Keratinocyte (primary cell): ENCODE measurements around the gene BARX2. TPM values are rescaled to one million over a fixed set of nuclear protein-coding genes. Genes with fewer than 3 reads are reported as not detected.

Source experiments
- DNase-seq: peaks from one replicate; pipeline ENCODE4 v3.0.0-alpha.2; 2011; ENCODE audit warnings: low read depth, missing footprints, low spot score
- FAIRE-seq: peaks from 2 replicates; lab custom pipeline; 2011; peaks lifted over from hg19 to GRCh38; lab: Jason Lieb, UNC
- H2AFZ ChIP-seq: 2 replicates; pipeline ENCODE4 v1.6.0; 2012; ENCODE audit warnings: low read length, control low read depth, inconsistent platforms; ENCODE audit not compliant: control insufficient read depth
- H3K27ac ChIP-seq: 2 replicates; pipeline ENCODE4 v1.5.1; 2011; ENCODE audit warnings: low read length; ENCODE audit not compliant: control insufficient read depth, insufficient read depth
- H3K27me3 ChIP-seq: 3 replicates; pipeline ENCODE4 v1.6.0; 2011; ENCODE audit warnings: low read length; ENCODE audit not compliant: control insufficient read depth, insufficient read depth; ENCODE audit errors: extremely low read depth
- H3K36me3 ChIP-seq, 2 experiments: 2 replicates in 1 of 2; 3 replicates in 1 of 2; pipeline ENCODE4 v1.5.1; 2011; ENCODE audit warnings: low read length in 2 of 2, mild to moderate bottlenecking in 1 of 2; ENCODE audit not compliant: control insufficient read depth in 2 of 2, insufficient read depth in 2 of 2; ENCODE audit errors: extremely low read depth in 1 of 2
- H3K4me1 ChIP-seq: 3 replicates; pipeline ENCODE4 v1.5.1; 2011; ENCODE audit warnings: low read length; ENCODE audit not compliant: control insufficient read depth, insufficient read depth; ENCODE audit errors: extremely low read depth
- H3K4me2 ChIP-seq: 3 replicates; pipeline ENCODE4 v1.6.0; 2011; ENCODE audit warnings: low read depth, low read length; ENCODE audit not compliant: control insufficient read depth, insufficient read depth; ENCODE audit errors: extremely low read depth
- H3K4me3 ChIP-seq, 3 experiments: fragments of 200-600 bp in 1 of 3; sonication (generic) in 1 of 3; 2 replicates in 2 of 3; 3 replicates in 1 of 3; pipeline ENCODE4 v1.5.1; 2011 to 2016; ENCODE audit warnings: low read length in 3 of 3, mild to moderate bottlenecking in 3 of 3, control low read depth in 2 of 3, inconsistent platforms in 1 of 3, low read depth in 1 of 3, mixed read lengths in 1 of 3, mixed run types in 1 of 3, moderate library complexity in 1 of 3; ENCODE audit not compliant: control insufficient read depth in 2 of 3, insufficient read depth in 2 of 3; ENCODE audit errors: extremely low read depth in 1 of 3
- H3K79me2 ChIP-seq: 2 replicates; pipeline ENCODE4 v1.6.0; 2012; ENCODE audit warnings: low read length; ENCODE audit not compliant: control insufficient read depth, insufficient read depth
- H3K9ac ChIP-seq: 3 replicates; pipeline ENCODE4 v1.6.0; 2011; ENCODE audit warnings: low read length; ENCODE audit not compliant: control insufficient read depth, insufficient read depth; ENCODE audit errors: extremely low read depth
- H3K9me1 ChIP-seq: 3 replicates; pipeline ENCODE4 v1.6.0; 2011; ENCODE audit warnings: low read length; ENCODE audit not compliant: control insufficient read depth, insufficient read depth; ENCODE audit errors: extremely low read depth
- H3K9me3 ChIP-seq: 2 replicates; pipeline ENCODE4 v1.5.1; 2012; ENCODE audit warnings: low read depth, low read length; ENCODE audit not compliant: control insufficient read depth
- H4K20me1 ChIP-seq: 3 replicates; pipeline ENCODE4 v1.6.0; 2011; ENCODE audit warnings: low read length; ENCODE audit not compliant: control insufficient read depth, insufficient read depth; ENCODE audit errors: extremely low read depth
- CTCF ChIP-seq, 3 experiments: IDR thresholded peaks in 1 of 3; conservative IDR thresholded peaks in 1 of 3; optimal IDR thresholded peaks in 1 of 3; 2 replicates in 2 of 3; 3 replicates in 1 of 3; pipeline versions ENCODE3 to v1.5.1; 2011; ENCODE audit warnings: low read length in 3 of 3, mild to moderate bottlenecking in 3 of 3, moderate library complexity in 2 of 3, control low read depth in 1 of 3, inconsistent platforms in 1 of 3; ENCODE audit not compliant: insufficient read depth in 2 of 3; ENCODE audit errors: extremely low read depth in 1 of 3
- EZH2 ChIP-seq: IDR thresholded peaks from one replicate; pipeline ENCODE4 v1.6.1; 2012; ENCODE audit warnings: inconsistent platforms, mild to moderate bottlenecking, low read length, moderate library complexity
- dilution Hi-C: fragments of 300-500 bp; cut with MboI; formaldehyde crosslinking; loops from one replicate; pipeline ENCODE4 v1.7.0; 2020; ENCODE audit warnings: low sequenced_read_pairs; ENCODE audit not compliant: extremely low pct_ligation_motif_present
- polyA plus RNA-seq, 5 experiments: library from polyadenylated mRNA; depleted of rRNA in 3 of 5; stranded (reverse) in 3 of 5; stranded (forward) in 1 of 5; unstranded in 1 of 5; fragments of >200 nt; gene quantifications; 1 replicate in 1 of 5; 2 replicates in 3 of 5; 3 replicates in 1 of 5; pipeline versions ENCODE4 v1.2.1 to v1.2.3, GENCODE V29; 2011 to 2012; ENCODE audit warnings: missing spikeins in 2 of 5, low read depth in 1 of 5, low replicate concordance in 1 of 5

Gene BARX2
- polyA plus RNA-seq, 1 donor (not counting 4 experiments of a cell fraction or from before 2014, with no cell fraction given): 0.87 TPM

GRCh38 chr11:129391360-129391759, 15.7 kb downstream of the BARX2 start:
- FAIRE-seq (no peak), DNase-seq (no peak)
- dilution Hi-C loops: no loop called here
- TF ChIP-seq CTCF (optimal IDR thresholded peaks at IDR 0.05 in 1 of 3, IDR thresholded peaks at IDR 0.05 in 1 of 3, conservative IDR thresholded peaks at IDR 0.05 in 1 of 3; ENCODE audit: extremely low read depth in 1 of 3, insufficient read depth in 2 of 3, low read length in 3 of 3) (no peak), EZH2 (no peak)
- no peak overlapping the region for H2AFZ ChIP-seq
- no peaks in the 10 kb centered on the region for H3K36me3 ChIP-seq
- H3K27ac ChIP-seq: no peak overlapping the region
- no peaks in the 10 kb centered on the region for H3K4me1 ChIP-seq
- H3K9me1 ChIP-seq: no peaks in the 10 kb centered on the region
- H3K79me2 ChIP-seq: no peaks in the 10 kb centered on the region
- no peak overlapping the region for H3K4me3 ChIP-seq
- H3K27me3 ChIP-seq: peaks cover 5% of the 10 kb centered on the region
- no peaks in the 10 kb centered on the region for H3K9me3 ChIP-seq
- H4K20me1 ChIP-seq: no peaks in the 10 kb centered on the region
- H3K9ac ChIP-seq: no peak overlapping the region
- no peak overlapping the region for H3K4me2 ChIP-seq

GRCh38 chr11:129391821-129392220, 16.2 kb downstream of the BARX2 start:
- Histone ChIP-seq H3K79me2 (no peaks in the 10 kb centered on the region), H3K9me1 (no peaks in the 10 kb centered on the region), H2AFZ (no peak overlapping the region), H3K4me1 (no peaks in the 10 kb centered on the region), H3K9ac (no peak overlapping the region), H3K4me3 (no peak overlapping the region), H4K20me1 (no peaks in the 10 kb centered on the region), H3K9me3 (no peaks in the 10 kb centered on the region), H3K36me3 (no peaks in the 10 kb centered on the region), H3K4me2 (no peak overlapping the region), H3K27ac (no peak overlapping the region), H3K27me3 (peaks cover 5% of the 10 kb centered on the region)
- no peak for TF ChIP-seq CTCF (optimal IDR thresholded peaks at IDR 0.05 in 1 of 3, IDR thresholded peaks at IDR 0.05 in 1 of 3, conservative IDR thresholded peaks at IDR 0.05 in 1 of 3; ENCODE audit: extremely low read depth in 1 of 3, insufficient read depth in 2 of 3, low read length in 3 of 3)
- no peak for TF ChIP-seq EZH2
- dilution Hi-C loops: no loop called here
- DNase-seq (no peak), FAIRE-seq (no peak)
